Inflammatory macrophage treated with lipopolysaccharide for 4 hours (primary cell): ENCODE data around the gene KLHL26.
A peak's percentile ranks its signal among the peaks of the same experiment; 100 is the strongest.

Source experiments
- DNase-seq: peaks from one replicate; pipeline ENCODE4 v3.0.0-alpha.2; 2020

Gene KLHL26

GRCh38 chr19:18613589-18614234 is 23.1 kb upstream of the KLHL26 start:
- no peak for DNase-seq

GRCh38 chr19:18616023-18616422 is 20.8 kb upstream of the KLHL26 start:
- no peak for DNase-seq

DNA sequence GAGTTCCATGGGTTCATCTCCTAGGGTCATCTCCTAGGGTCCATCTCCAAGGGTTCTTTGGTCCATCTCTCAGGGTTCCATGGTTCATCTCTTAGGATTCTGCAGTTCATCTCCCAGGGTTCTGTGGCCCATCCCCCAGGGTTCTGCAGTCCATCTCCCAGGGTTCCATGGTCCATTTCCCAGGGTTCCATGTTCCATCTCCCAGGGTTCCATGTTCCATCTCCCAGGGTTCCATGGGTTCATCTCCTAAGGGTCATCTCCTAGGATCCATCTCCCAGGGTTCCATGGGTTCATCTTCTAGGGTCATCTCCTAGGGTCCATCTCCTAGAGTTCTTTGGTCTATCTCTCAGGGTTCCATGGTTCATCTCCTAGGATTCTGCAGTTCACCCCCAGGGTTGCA is 19.3 kb upstream of the KLHL26 start:
- DNase-seq = no peak

GRCh38 chr19:18618236-18618635 is 18.6 kb upstream of the KLHL26 start:
- DNase-seq = no peak

DNA sequence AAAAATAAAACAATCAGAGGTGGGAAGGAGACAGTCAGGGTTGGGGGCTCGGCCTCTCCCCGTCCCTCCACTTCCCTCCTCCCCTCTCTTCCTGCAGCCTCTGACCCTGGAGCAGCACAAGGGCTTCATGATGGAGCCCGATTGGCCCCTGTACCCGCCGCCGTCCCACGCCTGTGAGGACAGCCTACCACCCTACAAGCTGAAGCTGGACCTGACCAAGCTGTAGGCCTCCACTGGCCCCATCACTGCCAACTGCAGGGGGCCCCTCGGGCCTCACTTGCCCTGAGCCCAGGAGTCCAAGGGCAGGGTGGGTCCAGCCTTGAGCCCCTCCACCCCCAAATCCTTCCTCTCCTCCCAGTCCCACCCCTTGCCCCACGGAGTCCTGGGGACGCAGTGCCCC is 16.5 kb upstream of the KLHL26 start:
- DNase-seq = no peak

- no peak for DNase-seq
Measured at GRCh38 chr19:18620902-18621301, 15.9 kb upstream of the KLHL26 start.

- DNase-seq = no peak
Measured at GRCh38 chr19:18626906-18627305, 9.9 kb upstream of the KLHL26 start.

GRCh38 chr19:18629166-18630088 is 7.4 kb upstream of the KLHL26 start:
- no peak for DNase-seq

- DNase-seq = no peak
Measured at GRCh38 chr19:18633321-18633720, 3.5 kb upstream of the KLHL26 start.

DNA sequence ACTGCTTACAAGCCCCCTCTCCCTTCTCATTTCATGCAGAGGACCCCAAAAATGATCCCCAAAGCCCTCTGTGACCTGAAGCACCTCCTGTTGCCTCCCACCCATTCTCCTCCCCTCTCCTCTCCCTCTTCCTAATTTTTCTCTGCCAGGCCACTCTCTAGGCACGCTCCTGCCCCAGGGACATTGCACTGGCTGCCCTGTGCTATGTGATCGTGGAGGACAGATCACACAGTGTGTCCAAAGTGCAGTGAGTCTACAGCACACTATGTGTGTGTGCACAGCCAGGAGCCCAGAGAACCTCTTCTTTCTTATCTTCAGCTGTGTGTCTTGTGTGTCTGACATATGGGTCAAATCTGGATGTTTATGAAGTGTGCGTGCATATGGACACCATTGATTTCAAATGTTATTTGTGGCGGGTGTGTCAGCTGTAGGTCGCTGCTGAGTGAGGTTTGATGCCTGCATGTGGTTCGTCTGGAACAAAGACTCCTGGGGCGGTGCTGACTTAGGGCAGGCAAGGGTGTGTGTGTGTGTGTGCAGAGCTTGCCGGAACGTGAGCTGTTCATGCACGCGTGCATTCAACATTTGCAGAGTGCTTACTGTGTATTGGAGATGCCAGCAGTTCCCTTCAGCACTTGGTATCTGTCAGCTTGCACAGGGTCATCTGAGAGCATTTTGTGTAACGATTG is 2.1 kb upstream of the KLHL26 start:
- DNase-seq = no peak

- no peak for DNase-seq
Measured at GRCh38 chr19:18635831-18636182, 1.0 kb upstream of the KLHL26 start.

- peak; percentile 98 for DNase-seq
Measured at GRCh38 chr19:18636183-18636968, 452 bp upstream of the KLHL26 start.

- no peak for DNase-seq
Measured at GRCh38 chr19:18637673-18638630, 1.1 kb downstream of the KLHL26 start.

- DNase-seq = peak; percentile 24
Measured at GRCh38 chr19:18639706-18640243, 2.9 kb downstream of the KLHL26 start.

GRCh38 chr19:18644196-18645034 is 7.6 kb downstream of the KLHL26 start:
- DNase-seq = peak; percentile 73

DNA sequence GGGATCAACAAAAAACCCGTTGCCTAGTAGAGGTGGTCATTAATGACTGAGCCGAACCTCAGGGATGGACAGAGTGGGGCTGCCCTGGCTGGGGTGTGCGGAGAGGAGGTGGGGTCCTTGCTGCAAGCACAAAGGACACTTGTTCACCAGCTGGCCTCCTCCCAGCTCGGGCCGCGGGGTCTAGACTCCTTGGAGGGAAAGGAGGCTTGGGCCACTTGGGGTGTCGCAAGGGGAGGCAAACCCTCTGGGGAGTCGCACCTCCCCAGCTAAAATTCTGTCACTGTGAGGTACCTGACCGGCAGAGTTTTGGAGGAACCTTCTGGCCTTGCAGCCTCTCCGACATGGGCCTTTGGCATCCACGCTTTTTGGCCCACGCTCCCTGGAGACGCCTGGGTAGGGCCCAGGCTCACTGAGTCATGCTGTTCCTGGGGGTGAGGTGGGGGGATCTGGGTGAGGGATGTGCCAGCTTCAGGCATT is 8.2 kb downstream of the KLHL26 start:
- DNase-seq = no peak

DNA sequence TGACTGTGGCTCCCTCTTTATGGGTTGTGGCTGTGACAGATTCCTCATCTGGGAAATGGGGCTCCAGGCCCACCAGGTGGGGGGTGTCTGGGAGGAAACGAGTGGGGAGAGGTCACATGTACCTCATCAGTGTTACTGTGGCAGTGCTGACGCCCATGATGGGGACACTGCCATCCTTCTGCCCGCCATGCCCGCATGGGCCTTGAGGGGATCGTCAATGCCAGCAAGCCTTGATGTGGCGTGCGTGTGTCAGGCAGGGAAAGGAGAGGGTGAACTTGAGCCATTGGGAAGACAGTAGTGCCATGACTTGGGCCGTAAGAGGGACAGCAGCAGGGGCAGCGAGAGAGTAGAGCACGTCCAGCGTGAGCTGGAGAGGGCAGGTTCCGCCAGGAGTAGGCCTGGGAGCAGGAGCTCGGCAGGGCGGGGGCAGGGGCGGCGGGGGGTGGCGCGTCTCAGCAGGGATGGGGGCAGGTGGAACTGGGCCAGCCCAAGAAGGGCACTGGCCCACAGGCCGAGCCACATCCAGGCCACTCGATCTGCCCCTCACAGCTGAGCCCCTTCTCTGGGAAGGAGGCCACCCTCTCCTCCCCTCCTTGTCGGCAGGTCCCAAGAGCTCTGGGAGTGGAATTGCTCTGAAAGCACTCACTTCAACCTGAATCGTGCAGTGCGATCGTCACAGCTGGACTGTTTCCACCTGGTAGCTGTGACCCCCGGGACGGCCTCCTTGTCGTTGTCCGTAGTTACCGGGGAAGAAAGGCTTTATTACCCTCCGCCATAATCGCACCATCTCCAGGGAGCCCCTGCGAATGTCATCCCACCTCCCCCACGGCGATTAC is 9.9 kb downstream of the KLHL26 start:
- no peak for DNase-seq

GRCh38 chr19:18647371-18647767 is 10.5 kb downstream of the KLHL26 start:
- no peak for DNase-seq

DNA sequence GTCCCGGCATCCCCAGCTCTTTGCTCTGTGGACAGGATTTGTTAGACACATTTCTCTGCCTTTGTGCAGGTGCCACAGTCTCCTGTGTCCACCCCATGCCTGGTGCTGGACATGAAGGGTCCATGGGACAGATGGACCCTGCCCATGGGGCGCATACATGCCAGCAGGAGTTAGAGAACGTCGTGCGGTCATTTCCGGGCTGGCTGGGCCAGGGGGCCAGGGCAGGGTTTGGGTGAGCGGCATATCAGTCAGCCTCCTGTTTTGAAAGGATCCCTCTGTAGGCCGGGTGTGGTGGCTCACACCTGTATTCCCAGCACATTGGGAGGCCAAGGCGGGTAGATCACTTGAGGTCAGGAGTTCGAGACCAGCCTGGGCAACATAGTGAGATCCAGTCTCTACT is 11.0 kb downstream of the KLHL26 start:
- DNase-seq = no peak

DNA sequence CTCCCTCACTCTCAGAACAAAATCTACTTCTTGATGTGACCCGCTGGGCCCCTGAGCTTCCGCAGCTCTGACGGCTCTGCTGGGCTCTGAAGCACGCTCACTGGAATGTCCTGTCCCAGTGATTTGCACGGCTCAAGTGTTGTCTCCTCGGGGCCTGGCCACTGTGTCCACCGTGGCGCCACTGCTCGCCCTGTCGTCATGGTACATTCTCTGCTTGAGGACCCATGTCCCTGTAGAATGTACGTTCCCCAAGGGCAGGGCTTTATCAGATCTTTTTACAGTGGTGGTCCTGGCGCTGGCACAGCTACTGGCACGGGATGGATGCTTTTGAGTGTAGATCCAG is 12.1 kb downstream of the KLHL26 start:
- no peak for DNase-seq
